Rectal smooth muscle tissue (tissue), 1 donor: ENCODE results near the gene MRPL48.
"Not testable (repeated sequence)": the region's sequence is repeated elsewhere in the genome, so short reads cannot be mapped to it uniquely, and the experiment has no call there.

Source experiments
- H3K27ac ChIP-seq: one replicate; pipeline ENCODE4 v1.7.0; 2013; ENCODE audit warnings: low read depth, low read length, inconsistent platforms
- H3K27me3 ChIP-seq: one replicate; pipeline ENCODE4 v1.7.0; 2013; ENCODE audit warnings: low read length; ENCODE audit not compliant: control insufficient read depth, insufficient read depth
- H3K36me3 ChIP-seq: one replicate; pipeline ENCODE4 v1.7.0; 2013; ENCODE audit warnings: low read length; ENCODE audit not compliant: control insufficient read depth, insufficient read depth
- H3K4me1 ChIP-seq: one replicate; pipeline ENCODE4 v1.7.0; 2013; ENCODE audit warnings: low read length; ENCODE audit not compliant: control insufficient read depth, insufficient read depth
- H3K4me3 ChIP-seq: one replicate; pipeline ENCODE4 v1.7.0; 2013; ENCODE audit warnings: low read length
- H3K9ac ChIP-seq: one replicate; pipeline ENCODE4 v1.7.0; 2013; ENCODE audit warnings: low read length

Gene MRPL48

GRCh38 chr11:73787643-73788558, at the start of gene MRPL48:
MRPL48 (plus strand) TSS chr11:73787874; CDS start chr11:73787972, 98 bp downstream.
- Histone ChIP-seq H3K27ac (peak within 1 kb of the TSS; percentile 89), H3K27me3 (no peaks in the 10 kb centered on the region), H3K4me3 (peak within 1 kb of the TSS; percentile 89), H3K9ac (peak within 1 kb of the TSS; percentile 63), H3K4me1 (peaks cover 2% of the 10 kb centered on the region), H3K36me3 (no peaks in the 10 kb centered on the region)

- H3K4me3 ChIP-seq, result no peak overlapping the region
- H3K4me1 ChIP-seq, result no peaks in the 10 kb centered on the region
- H3K36me3 ChIP-seq, result no peaks in the 10 kb centered on the region
- H3K9ac ChIP-seq, result no peak overlapping the region
- no peak overlapping the region for H3K27ac ChIP-seq
- no peaks in the 10 kb centered on the region for H3K27me3 ChIP-seq
Measured at GRCh38 chr11:73743045-73743444, 44.6 kb upstream of the MRPL48 start.

- no peak overlapping the region for H3K4me3 ChIP-seq
- H3K36me3 ChIP-seq, result no peaks in the 10 kb centered on the region
- no peaks in the 10 kb centered on the region for H3K27me3 ChIP-seq
- no peak overlapping the region for H3K9ac ChIP-seq
- H3K4me1 ChIP-seq, result no peaks in the 10 kb centered on the region
- H3K27ac ChIP-seq, result no peak overlapping the region
Measured at GRCh38 chr11:73746701-73747100, 41.0 kb upstream of the MRPL48 start.

GRCh38 chr11:73747762-73748161, 39.9 kb upstream of the MRPL48 start:
- Histone ChIP-seq H3K36me3 (no peaks in the 10 kb centered on the region), H3K27ac (no peak overlapping the region), H3K4me1 (no peaks in the 10 kb centered on the region), H3K4me3 (no peak overlapping the region), H3K27me3 (no peaks in the 10 kb centered on the region), H3K9ac (no peak overlapping the region)

- no peaks in the 10 kb centered on the region for H3K36me3 ChIP-seq
- H3K27me3 ChIP-seq, result no peaks in the 10 kb centered on the region
- no peak overlapping the region for H3K27ac ChIP-seq
- H3K4me1 ChIP-seq, result no peaks in the 10 kb centered on the region
- H3K9ac ChIP-seq, result no peak overlapping the region
- no peak overlapping the region for H3K4me3 ChIP-seq
Measured at GRCh38 chr11:73748300-73748699, 39.4 kb upstream of the MRPL48 start.

GRCh38 chr11:73749118-73749517, 38.6 kb upstream of the MRPL48 start:
- Histone ChIP-seq H3K36me3 (no peaks in the 10 kb centered on the region), H3K27me3 (no peaks in the 10 kb centered on the region), H3K4me3 (no peak overlapping the region), H3K4me1 (no peaks in the 10 kb centered on the region), H3K27ac (no peak overlapping the region), H3K9ac (no peak overlapping the region)

- no peak overlapping the region for H3K27ac ChIP-seq
- H3K27me3 ChIP-seq, result no peaks in the 10 kb centered on the region
- no peak overlapping the region for H3K4me3 ChIP-seq
- H3K4me1 ChIP-seq, result no peaks in the 10 kb centered on the region
- no peak overlapping the region for H3K9ac ChIP-seq
- H3K36me3 ChIP-seq, result no peaks in the 10 kb centered on the region
Measured at GRCh38 chr11:73750228-73750627, 37.4 kb upstream of the MRPL48 start.

GRCh38 chr11:73750862-73751261, 36.8 kb upstream of the MRPL48 start:
- H3K4me1 ChIP-seq, H3K4me3 ChIP-seq, H3K9ac ChIP-seq, H3K36me3 ChIP-seq, H3K27me3 ChIP-seq, H3K27ac ChIP-seq: not testable (repeated sequence)

GRCh38 chr11:73752216-73752867, 35.3 kb upstream of the MRPL48 start:
- Histone ChIP-seq H3K4me3 (no peak overlapping the region), H3K4me1 (no peaks in the 10 kb centered on the region), H3K27ac (no peak overlapping the region), H3K36me3 (no peaks in the 10 kb centered on the region), H3K27me3 (no peaks in the 10 kb centered on the region), H3K9ac (no peak overlapping the region)

- H3K27ac ChIP-seq, result no peak overlapping the region
- H3K36me3 ChIP-seq, result no peaks in the 10 kb centered on the region
- H3K4me3 ChIP-seq, result no peak overlapping the region
- H3K9ac ChIP-seq, result no peak overlapping the region
- H3K27me3 ChIP-seq, result no peaks in the 10 kb centered on the region
- H3K4me1 ChIP-seq, result no peaks in the 10 kb centered on the region
Measured at GRCh38 chr11:73752903-73753302, 34.8 kb upstream of the MRPL48 start.

- Histone ChIP-seq H3K4me3 (no peak overlapping the region), H3K4me1 (peaks cover 6% of the 10 kb centered on the region), H3K9ac (no peak overlapping the region), H3K27me3 (no peaks in the 10 kb centered on the region), H3K36me3 (no peaks in the 10 kb centered on the region), H3K27ac (no peak overlapping the region)
Measured at GRCh38 chr11:73753938-73754337, 33.7 kb upstream of the MRPL48 start.

- Histone ChIP-seq H3K27me3 (no peaks in the 10 kb centered on the region), H3K4me3 (no peak overlapping the region), H3K36me3 (no peaks in the 10 kb centered on the region), H3K9ac (no peak overlapping the region), H3K4me1 (peaks cover 12% of the 10 kb centered on the region), H3K27ac (no peak overlapping the region)
Measured at GRCh38 chr11:73755670-73756069, 32.0 kb upstream of the MRPL48 start.
